Measurements from ENCODE around the gene UBALD1.
"Not testable (repeated sequence)": the region's sequence is repeated elsewhere in the genome, so short reads cannot be mapped to it uniquely, and the experiment has no call there.

UBALD1 gene

GRCh38 chr16:4593086-4593485 is 21.6 kb downstream of the UBALD1 start:
- no peak for DNase-seq

GRCh38 chr16:4591706-4592470 is 22.8 kb downstream of the UBALD1 start:
- DNase-seq, result no peak

GRCh38 chr16:4591191-4591590 is 23.5 kb downstream of the UBALD1 start:
- DNase-seq, result no peak

GRCh38 chr16:4588961-4589360 is 25.7 kb downstream of the UBALD1 start:
- no peak for DNase-seq

GRCh38 chr16:4588386-4588785 is 26.3 kb downstream of the UBALD1 start:
- DNase-seq, result no peak

GRCh38 chr16:4586291-4586690 is 28.4 kb downstream of the UBALD1 start:
- DNase-seq, result no peak

- no peak for DNase-seq
Measured at GRCh38 chr16:4583906-4584305, 30.8 kb downstream of the UBALD1 start.

GRCh38 chr16:4580250-4580649 is 34.4 kb downstream of the UBALD1 start:
- DNase-seq, result no peak

- no peak for DNase-seq
Measured at GRCh38 chr16:4578961-4579530, 35.6 kb downstream of the UBALD1 start.

GRCh38 chr16:4576008-4576407 is 38.7 kb downstream of the UBALD1 start:
- no peak for DNase-seq

GRCh38 chr16:4574919-4575705 is 39.6 kb downstream of the UBALD1 start:
- no peak for DNase-seq

- not testable (repeated sequence) for DNase-seq
Measured at GRCh38 chr16:4573926-4574325, 40.8 kb downstream of the UBALD1 start.

GRCh38 chr16:4572715-4573114 is 42.0 kb downstream of the UBALD1 start:
- no peak for DNase-seq

GRCh38 chr16:4570688-4571321 is 43.9 kb downstream of the UBALD1 start:
- DNase-seq, result no peak

- DNase-seq, result no peak
Measured at GRCh38 chr16:4570086-4570485, 44.6 kb downstream of the UBALD1 start.

- no peak for DNase-seq
Measured at GRCh38 chr16:4566144-4566543, 48.5 kb downstream of the UBALD1 start.

- no peak for DNase-seq
Measured at GRCh38 chr16:4564661-4565267, 49.9 kb downstream of the UBALD1 start.

- no peak for DNase-seq
Measured at GRCh38 chr16:4561596-4561995, 53.1 kb downstream of the UBALD1 start.
